ENCODE measurements around the gene ABHD5.

The ABHD5 gene

GRCh38 chr3:43704697-43705096, 14.0 kb downstream of the ABHD5 start:
- TF ChIP-seq, protein P1, sequence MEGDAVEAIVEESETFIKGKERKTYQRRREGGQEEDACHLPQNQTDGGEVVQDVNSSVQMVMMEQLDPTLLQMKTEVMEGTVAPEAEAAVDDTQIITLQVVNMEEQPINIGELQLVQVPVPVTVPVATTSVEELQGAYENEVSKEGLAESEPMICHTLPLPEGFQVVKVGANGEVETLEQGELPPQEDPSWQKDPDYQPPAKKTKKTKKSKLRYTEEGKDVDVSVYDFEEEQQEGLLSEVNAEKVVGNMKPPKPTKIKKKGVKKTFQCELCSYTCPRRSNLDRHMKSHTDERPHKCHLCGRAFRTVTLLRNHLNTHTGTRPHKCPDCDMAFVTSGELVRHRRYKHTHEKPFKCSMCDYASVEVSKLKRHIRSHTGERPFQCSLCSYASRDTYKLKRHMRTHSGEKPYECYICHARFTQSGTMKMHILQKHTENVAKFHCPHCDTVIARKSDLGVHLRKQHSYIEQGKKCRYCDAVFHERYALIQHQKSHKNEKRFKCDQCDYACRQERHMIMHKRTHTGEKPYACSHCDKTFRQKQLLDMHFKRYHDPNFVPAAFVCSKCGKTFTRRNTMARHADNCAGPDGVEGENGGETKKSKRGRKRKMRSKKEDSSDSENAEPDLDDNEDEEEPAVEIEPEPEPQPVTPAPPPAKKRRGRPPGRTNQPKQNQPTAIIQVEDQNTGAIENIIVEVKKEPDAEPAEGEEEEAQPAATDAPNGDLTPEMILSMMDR (IDR thresholded peaks at IDR 0.05; ENCODE audit: low read depth, low read length), result no peak
- DNase-seq (ENCODE audit: low read depth in 2 of 2), result peak in 1 of 2 donors; percentile 23
- H3K4me3 ChIP-seq (replicated peaks in 1 of 2; ENCODE audit: low read depth in 2 of 2, low read length in 2 of 2), result no peak overlapping the region

DNA sequence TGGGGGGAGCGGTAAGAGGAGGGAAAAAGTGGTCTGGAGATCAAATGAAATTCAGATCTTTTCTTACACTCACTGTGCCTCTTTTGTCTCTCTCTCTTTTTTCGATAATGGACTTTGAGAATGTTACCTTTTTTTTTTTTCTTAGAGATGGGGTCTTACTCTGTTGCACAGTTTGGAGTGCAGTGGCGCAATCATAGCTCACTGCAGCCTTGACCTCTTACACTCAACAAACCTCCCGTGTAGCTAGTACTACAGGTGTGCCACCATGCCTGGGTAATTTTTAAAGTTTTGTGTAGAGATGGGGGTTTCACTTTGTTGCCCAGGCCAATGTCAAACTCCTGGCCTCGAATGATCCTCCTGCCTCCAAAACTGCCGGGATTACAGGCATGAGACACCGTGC, 15.6 kb downstream of the ABHD5 start:
- TF ChIP-seq, protein P1 (IDR thresholded peaks at IDR 0.05; ENCODE audit: low read depth, low read length), result no peak

DNA sequence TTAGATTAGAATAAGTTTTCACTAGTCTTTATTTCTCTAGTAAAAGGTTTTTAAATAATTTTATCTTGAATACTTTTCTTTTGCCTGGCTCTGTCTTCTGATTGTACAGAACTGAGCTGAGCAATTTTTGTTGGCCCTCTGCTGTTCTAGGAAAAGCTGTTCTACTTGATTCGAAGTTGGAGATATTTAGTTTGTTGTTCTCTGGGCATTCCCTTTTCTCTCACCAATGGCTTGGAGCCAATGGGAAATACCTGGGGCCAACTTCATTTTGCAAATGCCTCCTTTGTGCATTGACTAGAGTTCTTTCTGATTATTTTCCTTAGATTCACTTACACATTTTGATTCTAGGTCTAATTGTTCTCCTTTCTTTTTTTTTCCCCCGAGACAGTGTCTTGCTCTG, 16.5 kb downstream of the ABHD5 start:
- DNase-seq (ENCODE audit: low read depth in 2 of 2), result peak in 1 of 2 donors; percentile 30
- TF ChIP-seq, protein P1 (IDR thresholded peaks at IDR 0.05; ENCODE audit: low read depth, low read length), result no peak
- no peak overlapping the region for H3K4me3 ChIP-seq (replicated peaks in 1 of 2; ENCODE audit: low read depth in 2 of 2, low read length in 2 of 2)

More for the DNA sequence above, 15.6 kb downstream of the ABHD5 start:
- no peak overlapping the region for H3K4me3 ChIP-seq (replicated peaks in 1 of 2; ENCODE audit: low read depth in 2 of 2, low read length in 2 of 2)
- no peak for DNase-seq (ENCODE audit: low read depth in 2 of 2)

DNA sequence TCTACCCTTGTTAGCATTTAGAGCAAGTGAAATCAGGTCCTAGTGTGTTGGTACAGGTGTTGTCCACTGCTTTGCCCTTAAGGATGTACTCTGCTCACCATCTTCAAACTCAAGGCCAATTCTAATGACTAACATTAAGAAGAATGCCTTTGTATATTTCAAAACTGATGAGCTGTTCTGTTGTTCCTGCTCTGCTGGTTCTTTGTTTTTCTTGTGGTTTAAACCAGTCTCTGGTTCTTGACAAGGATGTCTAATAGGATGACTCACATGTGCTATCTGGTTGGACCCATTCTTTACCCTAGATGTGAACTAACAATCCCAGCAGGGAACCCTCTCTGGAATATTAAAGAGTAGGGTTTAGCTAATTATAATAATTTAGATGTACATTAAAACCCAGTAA, 17.3 kb downstream of the ABHD5 start:
- H3K4me3 ChIP-seq (replicated peaks in 1 of 2; ENCODE audit: low read depth in 2 of 2, low read length in 2 of 2), result no peak overlapping the region
- peak; percentile 74 to 96 for DNase-seq (ENCODE audit: low read depth in 2 of 2)

DNA sequence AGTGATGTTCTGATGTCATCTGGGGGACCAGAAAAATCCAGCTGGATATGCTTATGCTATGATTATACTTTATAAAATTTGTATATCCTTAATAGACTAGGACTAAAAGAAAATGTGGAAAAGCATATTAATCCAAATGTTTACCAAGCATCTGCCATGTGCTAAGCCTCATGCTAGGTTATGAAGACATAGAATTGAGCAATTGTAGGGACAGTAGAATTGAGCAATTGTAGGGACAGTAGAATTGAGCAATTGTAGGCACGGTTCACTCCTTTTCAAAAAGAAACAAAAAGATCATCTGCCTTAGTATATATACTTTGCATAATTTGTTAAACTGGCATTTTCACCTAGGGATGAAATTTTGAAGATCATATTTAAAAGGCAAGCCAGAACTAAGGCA, 18.3 kb downstream of the ABHD5 start:
- TF ChIP-seq, protein P1 (IDR thresholded peaks at IDR 0.05; ENCODE audit: low read depth, low read length), result no peak
- no peak overlapping the region for H3K4me3 ChIP-seq (replicated peaks in 1 of 2; ENCODE audit: low read depth in 2 of 2, low read length in 2 of 2)
- peak; percentile 74 to 86 for DNase-seq (ENCODE audit: low read depth in 2 of 2)

More for the DNA sequence above, 17.3 kb downstream of the ABHD5 start:
- TF ChIP-seq, protein P1 (IDR thresholded peaks at IDR 0.05; ENCODE audit: low read depth, low read length), result no peak

DNA sequence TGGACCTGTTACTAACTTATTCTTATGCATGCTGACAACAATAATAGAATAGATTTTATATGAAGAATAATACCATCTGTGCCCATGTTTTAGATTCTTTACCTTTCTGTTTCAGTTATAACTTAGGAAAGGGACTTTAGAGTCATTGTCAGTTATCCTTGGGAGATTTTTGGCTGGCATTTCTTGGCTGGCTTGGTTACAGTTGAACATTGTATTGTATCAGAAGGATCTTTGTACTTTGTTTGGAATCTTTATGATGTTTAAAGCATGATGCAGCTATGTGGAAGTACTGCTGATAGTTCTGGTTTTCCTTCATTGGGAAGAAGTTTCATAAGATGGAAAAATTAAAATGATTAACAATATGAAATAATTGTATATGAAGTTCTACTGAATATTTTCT, 19.9 kb downstream of the ABHD5 start:
- H3K4me3 ChIP-seq (replicated peaks in 1 of 2; ENCODE audit: low read depth in 2 of 2, low read length in 2 of 2), result no peak overlapping the region
- DNase-seq (ENCODE audit: low read depth in 2 of 2), result no peak
- TF ChIP-seq, protein P1 (IDR thresholded peaks at IDR 0.05; ENCODE audit: low read depth, low read length), result no peak

DNA sequence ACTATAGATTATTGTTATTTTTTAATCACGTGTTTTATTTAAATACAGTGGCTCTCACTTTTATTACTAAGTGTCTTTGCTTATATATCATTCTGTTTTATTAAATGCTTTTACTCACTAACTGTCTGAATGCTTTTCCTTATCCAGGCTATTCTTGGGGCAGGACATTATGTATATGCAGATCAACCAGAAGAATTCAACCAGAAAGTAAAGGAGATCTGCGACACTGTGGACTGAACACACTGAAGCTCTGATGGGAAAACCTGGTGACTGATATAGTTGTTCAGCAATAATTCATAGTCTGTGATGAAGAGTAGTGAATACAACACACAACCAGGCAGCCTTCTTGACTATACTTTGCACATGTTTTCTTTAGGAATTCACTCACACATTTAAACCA, 27.6 kb downstream of the ABHD5 start:
- TF ChIP-seq, protein P1 (IDR thresholded peaks at IDR 0.05; ENCODE audit: low read depth, low read length), result no peak
- DNase-seq (ENCODE audit: low read depth in 2 of 2), result no peak
- no peak overlapping the region for H3K4me3 ChIP-seq (replicated peaks in 1 of 2; ENCODE audit: low read depth in 2 of 2, low read length in 2 of 2)
